T-helper 1 cell treated with Interleukin-12 subunit alpha and Interleukin-12 subunit beta and Interleukin-4 antibody, amounts not matched to agents 30 μg/mL and 1 μg/mL, for 36 hours (primary cell): ENCODE data around the gene YPEL2.
"Not testable (repeated sequence)": the region's sequence is repeated elsewhere in the genome, so short reads cannot be mapped to it uniquely, and the experiment has no call there.

Source experiments
- H3K27ac Mint-ChIP-seq: one replicate; pipeline ENCODE4 v1.8.0; 2021; ENCODE audit warnings: mild to moderate bottlenecking, mixed read lengths
- H3K27me3 Mint-ChIP-seq: one replicate; pipeline ENCODE4 v1.8.0; 2021; ENCODE audit warnings: low read depth, mixed read lengths
- H3K36me3 Mint-ChIP-seq: one replicate; pipeline ENCODE4 v1.8.0; 2021; ENCODE audit warnings: low read depth, mixed read lengths
- H3K4me1 Mint-ChIP-seq: one replicate; pipeline ENCODE4 v1.8.0; 2021; ENCODE audit warnings: low read depth, mixed read lengths
- H3K4me3 Mint-ChIP-seq: one replicate; pipeline ENCODE4 v1.8.0; 2021; ENCODE audit warnings: mild to moderate bottlenecking, moderate library complexity, mixed read lengths
- H3K9me3 Mint-ChIP-seq: one replicate; pipeline ENCODE4 v1.8.0; 2021; ENCODE audit warnings: mixed read lengths

YPEL2 gene

DNA sequence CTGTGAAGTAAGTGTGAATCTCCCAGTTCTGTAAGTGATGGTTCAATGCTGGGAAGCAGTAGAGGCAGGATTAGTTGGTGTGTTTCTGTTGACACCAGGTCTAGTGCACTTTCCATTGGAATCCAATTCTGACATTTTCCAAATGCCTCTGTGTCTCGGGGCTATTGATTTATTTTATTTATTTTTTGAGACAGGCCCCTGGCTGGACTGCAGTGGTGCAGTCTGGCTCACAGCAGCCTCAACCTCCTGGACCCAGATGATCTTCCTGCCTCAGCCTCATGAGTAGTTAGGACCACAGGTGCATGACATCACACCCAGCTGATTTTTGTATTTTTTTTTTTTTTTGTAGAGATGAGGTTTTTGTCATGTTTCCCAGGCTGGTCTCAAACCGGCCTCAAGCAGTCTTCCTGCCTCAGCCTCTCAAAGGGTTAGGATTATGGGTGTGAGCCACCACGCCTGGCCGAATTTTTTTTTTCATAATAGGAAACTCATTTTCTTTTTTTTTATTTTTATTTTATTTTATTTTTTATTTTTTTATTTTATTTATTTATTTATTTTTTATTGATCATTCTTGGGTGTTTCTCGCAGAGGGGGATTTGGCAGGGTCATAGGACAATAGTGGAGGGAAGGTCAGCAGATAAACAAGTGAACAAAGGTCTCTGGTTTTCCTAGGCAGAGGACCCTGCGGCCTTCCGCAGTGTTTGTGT lies 61.7 kb downstream of the YPEL2 start:
- H3K27me3 Mint-ChIP-seq, result no peaks in the 10 kb centered on the region
- no peak overlapping the region for H3K27ac Mint-ChIP-seq
- peaks cover 10% of the 10 kb centered on the region for H3K36me3 Mint-ChIP-seq
- no peaks in the 10 kb centered on the region for H3K4me1 Mint-ChIP-seq
- no peak overlapping the region for H3K4me3 Mint-ChIP-seq
- H3K9me3 Mint-ChIP-seq, result no peaks in the 10 kb centered on the region

DNA sequence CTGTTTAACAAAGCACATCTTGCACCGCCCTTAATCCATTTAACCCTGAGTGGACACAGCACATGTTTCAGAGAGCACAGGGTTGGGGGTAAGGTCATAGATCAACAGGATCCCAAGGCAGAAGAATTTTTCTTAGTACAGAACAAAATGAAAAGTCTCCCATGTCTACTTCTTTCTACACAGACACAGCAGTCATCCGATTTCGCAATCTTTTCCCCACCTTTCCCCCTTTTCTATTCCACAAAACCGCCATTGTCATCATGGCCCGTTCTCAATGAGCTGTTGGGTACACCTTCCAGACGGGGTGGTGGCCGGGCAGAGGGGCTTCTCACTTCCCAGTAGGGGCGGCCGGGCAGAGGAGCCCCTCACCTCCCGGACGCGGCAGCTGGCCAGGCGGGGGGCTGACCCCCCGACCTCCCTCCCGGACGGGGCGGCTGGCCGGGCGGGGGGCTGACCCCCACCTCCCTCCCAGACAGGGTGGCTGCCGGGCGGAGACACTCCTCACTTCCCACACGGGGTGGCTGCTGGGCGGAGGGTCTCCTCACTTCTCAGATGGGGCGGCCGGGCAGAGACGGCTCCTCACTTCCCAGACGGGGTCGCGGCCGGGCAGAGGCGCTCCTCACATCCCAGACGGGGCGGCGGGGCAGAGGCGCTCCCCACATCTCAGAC lies 62.4 kb downstream of the YPEL2 start:
- not testable (repeated sequence) for H3K4me3 Mint-ChIP-seq, H3K4me1 Mint-ChIP-seq, H3K27me3 Mint-ChIP-seq, H3K27ac Mint-ChIP-seq, H3K36me3 Mint-ChIP-seq, H3K9me3 Mint-ChIP-seq

DNA sequence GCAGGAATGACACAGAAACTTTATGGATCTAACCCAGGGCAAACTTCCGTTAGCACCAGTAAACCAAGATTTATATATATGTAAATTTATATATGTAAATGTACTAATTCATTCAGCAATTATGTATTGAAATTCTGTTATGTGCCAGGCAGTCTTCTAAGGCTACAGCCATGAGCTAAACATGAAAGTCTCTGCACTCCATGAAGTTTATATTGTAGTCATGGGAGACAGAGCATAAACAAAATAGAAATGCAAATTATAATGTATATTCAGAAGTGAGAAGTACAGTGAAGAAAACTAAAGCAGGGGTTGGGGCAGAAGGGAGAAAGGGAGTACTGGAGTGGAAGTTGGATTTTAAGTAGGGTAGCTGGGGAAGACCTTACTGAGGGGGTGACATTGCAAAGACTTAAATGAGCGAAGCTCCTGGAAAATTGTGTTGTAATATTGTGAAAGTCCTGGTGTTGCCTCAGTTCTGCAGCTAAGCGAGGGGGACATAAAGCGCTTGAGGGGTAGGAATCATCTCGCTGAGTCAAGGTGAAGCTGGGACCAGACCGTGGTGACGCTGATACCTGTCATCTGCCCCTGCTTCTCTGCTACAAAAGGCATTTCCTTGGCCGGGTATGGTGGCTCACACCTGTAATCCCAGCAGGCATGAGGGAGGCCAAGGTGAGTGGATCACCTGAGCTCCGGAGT lies 64.8 kb downstream of the YPEL2 start:
- Mint-ChIP-seq H3K9me3 (no peaks in the 10 kb centered on the region), H3K27me3 (no peaks in the 10 kb centered on the region), H3K4me1 (no peaks in the 10 kb centered on the region), H3K4me3 (no peak overlapping the region), H3K27ac (no peak overlapping the region), H3K36me3 (peaks cover 7% of the 10 kb centered on the region)

GRCh38 chr17:59397316-59398073 lies 66.0 kb downstream of the YPEL2 start:
- no peaks in the 10 kb centered on the region for H3K4me1 Mint-ChIP-seq
- no peak overlapping the region for H3K27ac Mint-ChIP-seq
- H3K4me3 Mint-ChIP-seq, result no peak overlapping the region
- H3K27me3 Mint-ChIP-seq, result no peaks in the 10 kb centered on the region
- H3K9me3 Mint-ChIP-seq, result no peaks in the 10 kb centered on the region
- peaks cover 7% of the 10 kb centered on the region for H3K36me3 Mint-ChIP-seq

DNA sequence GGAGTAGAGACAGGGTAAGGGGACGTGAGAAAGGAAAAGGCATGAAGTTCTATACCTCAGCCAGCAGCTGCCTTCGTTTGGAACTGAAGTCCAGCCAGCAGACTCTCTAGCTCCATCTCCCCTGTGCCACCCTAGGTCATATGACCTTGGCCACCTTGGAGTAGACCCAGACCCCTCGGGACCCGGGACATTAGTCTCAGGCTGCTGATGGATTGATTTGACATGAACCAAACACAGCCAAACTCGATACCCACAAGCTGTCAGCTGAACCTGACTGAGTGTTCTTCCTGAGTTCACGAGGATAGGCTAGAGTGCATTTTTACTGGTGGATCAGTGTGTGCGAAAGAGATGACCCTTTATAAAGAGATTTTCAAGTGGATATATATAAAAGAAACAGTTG lies 68.5 kb downstream of the YPEL2 start:
- no peak overlapping the region for H3K27ac Mint-ChIP-seq
- no peaks in the 10 kb centered on the region for H3K4me1 Mint-ChIP-seq
- no peaks in the 10 kb centered on the region for H3K27me3 Mint-ChIP-seq
- peaks cover 7% of the 10 kb centered on the region for H3K36me3 Mint-ChIP-seq
- no peaks in the 10 kb centered on the region for H3K9me3 Mint-ChIP-seq
- no peak overlapping the region for H3K4me3 Mint-ChIP-seq

GRCh38 chr17:59400858-59401257 lies 69.4 kb downstream of the YPEL2 start:
- no peaks in the 10 kb centered on the region for H3K27me3 Mint-ChIP-seq
- H3K36me3 Mint-ChIP-seq, result peaks cover 7% of the 10 kb centered on the region
- H3K27ac Mint-ChIP-seq, result no peak overlapping the region
- no peak overlapping the region for H3K4me3 Mint-ChIP-seq
- no peaks in the 10 kb centered on the region for H3K9me3 Mint-ChIP-seq
- no peaks in the 10 kb centered on the region for H3K4me1 Mint-ChIP-seq

GRCh38 chr17:59401274-59401673 lies 69.8 kb downstream of the YPEL2 start:
- no peaks in the 10 kb centered on the region for H3K9me3 Mint-ChIP-seq
- no peak overlapping the region for H3K27ac Mint-ChIP-seq
- H3K4me3 Mint-ChIP-seq, result no peak overlapping the region
- H3K4me1 Mint-ChIP-seq, result no peaks in the 10 kb centered on the region
- H3K27me3 Mint-ChIP-seq, result no peaks in the 10 kb centered on the region
- peaks cover 5% of the 10 kb centered on the region for H3K36me3 Mint-ChIP-seq

GRCh38 chr17:59401725-59402124 lies 70.3 kb downstream of the YPEL2 start:
- H3K36me3 Mint-ChIP-seq, result peaks cover 5% of the 10 kb centered on the region
- no peaks in the 10 kb centered on the region for H3K4me1 Mint-ChIP-seq
- H3K27me3 Mint-ChIP-seq, result no peaks in the 10 kb centered on the region
- no peak overlapping the region for H3K4me3 Mint-ChIP-seq
- H3K9me3 Mint-ChIP-seq, result no peaks in the 10 kb centered on the region
- H3K27ac Mint-ChIP-seq, result no peak overlapping the region

- Mint-ChIP-seq H3K27me3 (no peaks in the 10 kb centered on the region), H3K36me3 (no peaks in the 10 kb centered on the region), H3K4me1 (no peaks in the 10 kb centered on the region), H3K4me3 (no peak overlapping the region), H3K27ac (no peak overlapping the region), H3K9me3 (no peaks in the 10 kb centered on the region)
Measured at GRCh38 chr17:59402760-59403159, 71.3 kb downstream of the YPEL2 start.

GRCh38 chr17:59404471-59404870 lies 73.0 kb downstream of the YPEL2 start:
- H3K27ac Mint-ChIP-seq, result no peak overlapping the region
- no peaks in the 10 kb centered on the region for H3K27me3 Mint-ChIP-seq
- H3K9me3 Mint-ChIP-seq, result no peaks in the 10 kb centered on the region
- no peaks in the 10 kb centered on the region for H3K36me3 Mint-ChIP-seq
- H3K4me1 Mint-ChIP-seq, result no peaks in the 10 kb centered on the region
- no peak overlapping the region for H3K4me3 Mint-ChIP-seq

- Mint-ChIP-seq H3K27me3 (no peaks in the 10 kb centered on the region), H3K27ac (no peak overlapping the region), H3K4me1 (no peaks in the 10 kb centered on the region), H3K9me3 (peaks cover 6% of the 10 kb centered on the region), H3K36me3 (peaks cover 2% of the 10 kb centered on the region), H3K4me3 (no peak overlapping the region)
Measured at GRCh38 chr17:59405944-59406705, 74.7 kb downstream of the YPEL2 start.

DNA sequence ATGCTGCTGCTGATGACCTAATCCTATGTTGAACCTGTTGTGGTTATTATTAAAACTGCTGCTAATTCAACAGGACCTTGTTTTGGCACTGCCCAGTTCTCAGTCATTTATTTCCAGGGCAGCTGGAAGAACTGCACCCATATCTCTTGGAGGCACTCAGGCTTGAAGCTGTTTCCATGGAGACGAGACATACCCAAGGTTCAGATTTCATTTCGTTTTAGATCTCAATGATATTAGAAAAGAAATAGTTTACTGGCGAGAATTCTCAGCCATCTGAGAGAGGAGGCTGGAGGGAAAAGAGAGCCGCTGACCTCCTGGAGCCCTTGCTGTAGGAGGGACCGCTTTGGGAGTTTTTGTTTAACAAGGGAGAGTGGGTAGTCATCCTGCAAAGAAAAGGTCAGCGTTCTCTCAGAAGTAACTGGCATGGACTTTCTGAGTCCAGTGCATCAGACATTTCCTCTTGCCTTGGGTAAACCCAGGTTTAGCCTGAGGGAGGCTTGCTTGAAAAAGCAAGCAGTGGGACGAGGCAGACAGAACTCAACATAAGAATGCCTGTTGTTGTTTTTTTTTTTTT lies 75.4 kb downstream of the YPEL2 start:
- Mint-ChIP-seq H3K36me3 (peaks cover 2% of the 10 kb centered on the region), H3K27me3 (no peaks in the 10 kb centered on the region), H3K9me3 (peaks cover 6% of the 10 kb centered on the region), H3K4me3 (no peak overlapping the region), H3K4me1 (no peaks in the 10 kb centered on the region), H3K27ac (no peak overlapping the region)

GRCh38 chr17:59409336-59410048 lies 78.0 kb downstream of the YPEL2 start:
- Mint-ChIP-seq H3K27me3 (no peaks in the 10 kb centered on the region), H3K9me3 (peaks cover 6% of the 10 kb centered on the region), H3K36me3 (peaks cover 2% of the 10 kb centered on the region), H3K4me1 (peaks cover 3% of the 10 kb centered on the region), H3K4me3 (no peak overlapping the region), H3K27ac (no peak overlapping the region)
